ENCODE data around the gene MLST8.
"Not testable (repeated sequence)": the region's sequence is repeated elsewhere in the genome, so short reads cannot be mapped to it uniquely, and the experiment has no call there.

MLST8 gene

GRCh38 chr16:2233872-2234812, 28.9 kb downstream of the MLST8 start:
- no peak for DNase-seq

DNA sequence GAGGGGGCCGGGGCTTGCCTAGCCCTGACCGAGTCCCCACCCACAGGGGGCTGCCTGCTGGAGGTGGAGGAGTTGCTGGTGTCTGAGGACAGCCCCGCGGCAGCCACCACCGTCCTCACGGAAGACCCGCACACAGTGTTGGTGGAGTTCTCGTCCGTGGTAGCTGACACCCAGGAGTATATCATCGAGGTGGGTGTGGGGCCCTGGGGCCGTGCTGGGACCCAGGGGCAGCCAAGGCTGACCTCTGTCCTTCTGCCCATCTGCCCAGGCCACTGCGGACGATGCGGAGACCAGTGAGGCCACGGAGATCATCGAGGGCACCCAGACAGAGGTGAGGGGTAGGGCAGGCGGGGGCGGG, 29.5 kb downstream of the MLST8 start:
- DNase-seq = no peak

- DNase-seq = no peak
Measured at GRCh38 chr16:2235234-2235651, 30.0 kb downstream of the MLST8 start.

DNA sequence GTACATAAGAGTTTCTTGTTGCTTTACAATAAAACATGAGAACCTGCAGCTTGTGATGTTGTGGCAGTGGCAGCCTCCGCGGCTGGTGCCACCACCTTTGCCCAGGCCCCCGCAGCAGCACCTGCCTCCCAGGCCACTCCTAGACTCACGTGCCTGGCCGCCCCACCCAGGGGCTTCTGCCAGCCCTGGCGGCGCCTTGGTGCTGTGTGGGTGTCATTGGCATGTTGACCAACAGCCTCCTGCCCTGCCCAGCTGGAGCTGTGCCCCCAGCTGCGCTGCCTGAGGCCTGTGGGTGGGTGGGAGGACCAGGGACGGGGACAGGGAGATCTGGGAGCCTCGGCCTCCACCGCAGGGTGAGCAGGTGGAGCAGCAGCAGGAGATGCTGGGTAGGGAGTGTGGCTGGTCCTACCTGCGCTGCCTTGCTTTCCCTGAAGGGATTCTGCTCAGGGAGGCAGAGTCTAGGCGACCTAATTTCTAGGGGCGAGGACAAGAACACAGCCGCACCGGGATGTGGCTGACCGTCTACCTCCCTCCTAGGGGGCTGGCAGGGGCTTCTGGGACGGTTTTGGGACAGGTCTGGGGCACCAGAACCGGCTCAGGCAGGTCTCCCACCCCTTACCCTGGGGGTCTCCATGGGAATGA, 30.6 kb downstream of the MLST8 start:
- DNase-seq = no peak

- DNase-seq = no peak
Measured at GRCh38 chr16:2236337-2237101, 31.3 kb downstream of the MLST8 start, which contains the start of gene DNASE1L2. TSS of gene DNASE1L2 (plus strand) at chr16:2236444. CDS start at chr16:2236817, 373 bp downstream.

- no peak for DNase-seq
Measured at GRCh38 chr16:2237102-2237482, 31.8 kb downstream of the MLST8 start.

DNA sequence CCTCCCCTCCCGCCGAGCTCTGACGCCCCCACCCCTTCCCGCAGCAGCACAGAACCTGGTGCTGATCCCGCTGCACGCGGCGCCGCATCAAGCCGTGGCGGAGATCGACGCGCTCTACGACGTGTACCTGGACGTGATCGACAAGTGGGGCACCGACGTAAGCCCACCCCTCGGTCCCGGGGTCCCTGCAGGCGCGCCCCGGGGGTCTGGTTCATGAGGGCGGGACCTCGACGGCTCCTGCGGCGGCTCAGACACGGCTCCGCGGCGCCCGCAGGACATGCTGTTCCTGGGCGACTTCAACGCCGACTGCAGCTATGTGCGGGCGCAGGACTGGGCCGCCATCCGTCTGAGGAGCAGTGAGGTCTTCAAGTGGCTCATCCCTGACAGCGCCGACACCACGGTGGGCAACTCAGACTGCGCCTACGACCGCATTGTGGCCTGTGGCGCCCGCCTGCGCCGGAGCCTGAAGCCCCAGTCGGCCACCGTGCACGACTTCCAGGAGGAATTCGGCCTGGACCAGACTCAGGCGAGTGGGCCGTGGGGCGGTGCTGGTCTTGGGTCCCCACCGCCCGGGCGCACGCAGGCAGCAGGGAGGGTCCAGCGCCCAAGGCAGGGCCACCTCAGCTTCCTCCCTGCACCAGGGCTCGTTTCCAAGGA, 32.4 kb downstream of the MLST8 start:
- DNase-seq = no peak

DNA sequence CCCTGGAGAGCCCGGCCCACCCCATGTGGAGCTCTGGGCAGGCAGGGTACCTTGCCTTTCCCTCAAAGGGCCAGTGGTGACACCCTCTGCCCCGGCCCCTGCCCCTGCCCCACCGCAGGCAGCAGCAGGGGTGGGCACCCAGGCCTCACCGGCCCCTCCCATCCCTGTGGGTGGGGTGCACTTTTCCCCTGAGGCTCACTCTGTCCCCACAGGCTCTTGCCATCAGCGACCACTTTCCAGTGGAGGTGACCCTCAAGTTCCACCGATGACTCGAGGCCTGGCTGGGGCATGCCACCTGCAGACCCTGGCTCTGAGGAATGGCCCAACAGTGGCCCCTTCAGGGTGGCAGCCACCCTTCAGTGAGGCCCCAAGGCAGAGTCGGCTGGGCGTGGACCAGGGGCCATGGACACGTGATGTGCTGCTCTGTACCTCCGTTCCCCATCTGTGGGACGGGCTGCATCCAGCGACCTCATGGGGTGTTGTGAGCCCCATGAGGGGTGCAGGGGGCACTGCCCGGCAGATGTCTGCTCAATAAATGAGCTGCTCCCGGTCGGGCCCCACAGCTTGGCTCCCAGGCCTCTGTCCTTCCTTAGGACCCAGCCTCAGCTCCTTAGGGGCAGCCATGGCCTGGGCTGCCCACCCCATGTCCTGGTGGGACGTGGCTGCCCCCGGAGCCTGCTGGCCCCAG, 33.0 kb downstream of the MLST8 start:
- no peak for DNase-seq

GRCh38 chr16:2238838-2239675, 33.8 kb downstream of the MLST8 start:
- no peak for DNase-seq

DNA sequence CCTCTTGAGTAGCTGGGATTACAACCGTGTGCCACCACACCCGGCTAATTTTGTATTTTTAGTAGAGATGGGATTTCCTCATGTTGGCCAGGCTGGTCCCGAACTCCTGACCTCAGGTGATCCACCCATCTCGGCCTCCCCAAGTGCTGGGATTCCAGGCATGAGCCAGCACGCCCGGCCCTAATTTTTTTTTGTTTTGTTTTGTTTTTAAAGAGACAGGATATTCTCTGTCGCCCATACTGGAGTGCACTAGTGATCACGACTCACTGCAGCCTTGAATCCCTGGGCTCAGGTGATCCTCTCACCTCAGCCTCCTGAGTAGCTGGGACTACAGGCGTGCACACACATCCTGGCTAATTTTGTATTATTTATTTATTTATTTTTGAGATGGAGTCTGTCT, 35.1 kb downstream of the MLST8 start:
- not testable (repeated sequence) for DNase-seq

DNA sequence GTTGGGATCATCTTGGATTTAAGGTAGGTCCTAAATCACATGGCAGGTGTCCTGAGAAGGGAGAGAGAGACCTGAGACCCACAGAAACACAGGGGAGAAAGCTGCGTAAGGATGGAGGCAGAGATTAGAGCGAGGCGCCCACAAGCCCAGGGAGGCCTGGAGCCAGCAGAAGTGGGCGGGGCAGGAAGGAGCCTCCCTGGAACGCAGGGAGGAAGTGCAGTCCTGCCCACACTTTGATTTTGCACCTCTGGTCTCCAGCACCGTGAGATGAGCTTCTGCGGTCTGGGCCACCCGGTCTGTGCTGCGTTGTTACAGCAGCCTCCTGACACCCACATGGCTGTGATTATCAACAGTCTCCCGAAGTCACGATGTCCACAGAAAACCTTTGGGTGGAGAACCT, 37.3 kb downstream of the MLST8 start:
- DNase-seq = no peak

DNA sequence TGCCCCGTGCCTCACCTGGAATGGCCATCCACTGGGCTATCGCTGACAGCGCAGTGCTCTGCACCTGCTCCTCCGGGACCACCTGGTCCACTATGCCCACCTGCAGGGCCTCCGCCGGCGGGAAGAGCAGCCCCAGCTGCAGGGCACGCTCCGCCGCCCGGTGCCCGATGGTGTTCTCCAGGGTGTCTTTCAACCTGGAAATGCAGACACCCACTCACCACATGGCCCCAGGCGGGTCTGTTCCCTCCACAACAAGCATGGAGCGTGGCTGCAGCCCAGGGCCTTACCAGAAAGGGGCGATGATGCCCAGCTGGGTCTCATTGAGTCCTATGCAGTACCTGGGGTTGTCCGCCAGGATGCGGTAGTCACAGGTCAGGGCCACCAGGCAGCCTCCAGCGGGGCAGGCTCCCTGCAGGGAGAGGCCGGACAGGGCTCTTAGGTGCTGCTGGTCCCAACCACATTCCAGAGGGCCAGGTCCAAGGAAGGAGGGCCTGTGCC, 37.8 kb downstream of the MLST8 start:
- no peak for DNase-seq

GRCh38 chr16:2243781-2244180, 38.5 kb downstream of the MLST8 start:
- DNase-seq = no peak

DNA sequence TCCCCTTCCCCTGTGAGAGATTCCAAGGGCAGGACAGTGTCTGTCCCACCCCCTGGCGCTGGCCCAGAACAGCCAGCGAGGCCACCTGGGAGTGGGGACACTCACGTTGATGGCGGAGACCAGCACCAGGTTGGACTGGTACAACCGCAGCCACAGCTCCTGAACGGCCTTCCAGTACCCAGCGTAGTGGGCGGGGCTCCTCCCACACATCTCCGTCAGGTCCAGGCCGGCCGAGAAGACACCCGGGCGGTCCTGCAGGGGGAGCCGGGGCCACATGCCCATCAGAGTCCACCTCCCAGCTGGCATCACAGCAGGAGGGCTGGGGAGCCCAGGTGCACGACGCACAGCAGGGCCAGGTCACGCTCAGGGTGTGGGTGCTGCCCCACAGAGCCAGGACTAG, 39.0 kb downstream of the MLST8 start:
- no peak for DNase-seq

DNA sequence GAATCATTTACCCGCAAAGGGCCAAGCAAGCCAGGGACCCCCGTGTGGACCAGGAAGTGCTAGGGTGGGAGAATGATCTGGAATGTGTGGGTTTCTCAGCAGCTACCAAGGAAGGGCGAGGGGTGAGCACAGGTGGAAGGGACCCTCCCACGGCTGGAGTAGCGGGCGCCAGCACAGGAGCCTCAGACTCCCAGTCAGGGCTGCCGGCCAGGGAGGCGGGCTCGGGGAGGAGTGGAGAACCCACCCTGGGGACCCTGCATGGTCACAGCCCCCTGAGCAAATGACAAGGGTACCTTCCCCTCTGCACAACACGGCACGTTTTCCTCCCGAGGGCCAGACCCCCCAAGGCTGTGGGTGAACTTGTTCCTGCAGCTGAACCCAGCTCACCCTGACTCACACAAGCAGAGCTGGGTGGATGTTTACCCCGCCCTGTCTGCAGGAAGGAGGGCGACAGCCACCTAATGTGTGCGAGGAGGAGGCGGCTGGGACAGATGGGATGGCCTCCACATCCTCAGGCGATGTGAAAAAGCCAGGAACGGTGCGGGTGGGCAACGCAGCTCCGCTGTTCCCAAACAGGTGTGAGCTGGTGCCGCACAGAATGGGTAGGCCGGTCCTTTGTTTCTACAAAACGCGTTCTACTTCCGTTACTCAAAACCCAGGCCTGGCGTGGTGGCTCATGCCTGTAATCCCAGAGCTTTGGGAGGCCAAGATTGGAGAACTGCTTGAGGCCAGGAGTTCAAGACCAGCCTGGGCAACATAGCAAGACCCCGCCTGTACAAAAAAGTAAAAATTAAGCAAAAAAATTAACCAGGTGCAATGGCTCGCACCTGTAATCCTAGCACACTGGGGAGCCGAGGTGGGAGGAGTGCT, 39.9 kb downstream of the MLST8 start:
- DNase-seq = no peak

DNA sequence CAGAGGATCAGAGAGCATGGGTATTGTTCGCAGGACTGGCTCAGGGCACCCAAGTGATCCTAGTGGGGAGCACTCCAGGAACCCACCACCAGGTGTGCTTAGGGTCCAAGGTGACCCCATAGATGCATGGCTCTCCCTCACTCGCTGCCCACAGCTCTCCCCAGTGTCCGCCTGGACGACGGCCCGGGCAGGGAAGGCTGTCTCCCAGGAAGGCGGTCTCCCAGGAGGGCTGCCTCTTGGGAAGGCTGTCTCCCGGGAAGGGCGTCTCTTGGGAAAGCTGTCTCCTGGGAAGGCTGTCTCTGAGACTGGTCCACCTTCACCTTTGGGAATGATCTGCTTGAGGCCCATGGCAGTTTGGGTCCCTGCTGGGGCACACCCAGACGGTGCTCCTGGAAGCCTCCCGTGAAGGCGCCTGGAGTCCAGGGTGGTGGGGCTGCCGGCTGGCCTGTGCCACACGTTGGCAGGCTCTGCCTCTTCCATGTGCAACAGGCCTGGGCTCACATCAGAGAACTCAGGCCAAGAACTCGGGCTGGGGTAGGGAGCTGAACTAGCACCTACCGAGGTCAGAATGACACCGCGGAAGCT, 41.1 kb downstream of the MLST8 start:
- DNase-seq = no peak

DNA sequence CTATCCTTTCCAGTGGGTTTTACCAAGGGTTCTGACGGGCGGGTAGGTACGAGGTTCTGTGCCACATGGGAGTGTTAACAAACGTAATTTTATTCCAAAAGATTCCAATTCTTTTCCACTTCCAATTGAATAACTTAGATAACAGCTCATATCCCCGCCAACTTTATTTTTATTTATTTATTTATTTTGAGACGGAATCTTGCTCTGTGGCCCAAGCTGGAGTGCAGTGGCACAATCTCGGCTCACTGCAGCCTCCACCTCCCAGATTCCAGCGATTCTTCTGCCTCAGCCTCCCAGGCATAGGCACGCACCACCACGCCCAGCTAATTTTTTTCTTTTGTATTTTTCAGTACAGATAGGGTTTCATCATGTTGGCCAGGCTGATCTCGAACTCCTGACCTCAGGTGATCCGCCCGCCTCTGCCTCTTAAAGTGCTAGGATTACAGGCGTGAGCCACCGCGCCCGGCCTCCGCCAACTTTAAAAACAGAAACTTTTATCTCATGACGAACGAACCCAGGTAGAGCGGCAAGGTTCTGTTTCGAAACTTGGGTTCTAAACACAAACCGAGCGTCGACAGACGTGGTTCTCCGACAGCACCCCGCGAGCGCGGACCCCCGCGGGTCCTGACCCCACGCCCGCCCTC, 45.5 kb downstream of the MLST8 start:
- DNase-seq = peak; percentile 33

DNA sequence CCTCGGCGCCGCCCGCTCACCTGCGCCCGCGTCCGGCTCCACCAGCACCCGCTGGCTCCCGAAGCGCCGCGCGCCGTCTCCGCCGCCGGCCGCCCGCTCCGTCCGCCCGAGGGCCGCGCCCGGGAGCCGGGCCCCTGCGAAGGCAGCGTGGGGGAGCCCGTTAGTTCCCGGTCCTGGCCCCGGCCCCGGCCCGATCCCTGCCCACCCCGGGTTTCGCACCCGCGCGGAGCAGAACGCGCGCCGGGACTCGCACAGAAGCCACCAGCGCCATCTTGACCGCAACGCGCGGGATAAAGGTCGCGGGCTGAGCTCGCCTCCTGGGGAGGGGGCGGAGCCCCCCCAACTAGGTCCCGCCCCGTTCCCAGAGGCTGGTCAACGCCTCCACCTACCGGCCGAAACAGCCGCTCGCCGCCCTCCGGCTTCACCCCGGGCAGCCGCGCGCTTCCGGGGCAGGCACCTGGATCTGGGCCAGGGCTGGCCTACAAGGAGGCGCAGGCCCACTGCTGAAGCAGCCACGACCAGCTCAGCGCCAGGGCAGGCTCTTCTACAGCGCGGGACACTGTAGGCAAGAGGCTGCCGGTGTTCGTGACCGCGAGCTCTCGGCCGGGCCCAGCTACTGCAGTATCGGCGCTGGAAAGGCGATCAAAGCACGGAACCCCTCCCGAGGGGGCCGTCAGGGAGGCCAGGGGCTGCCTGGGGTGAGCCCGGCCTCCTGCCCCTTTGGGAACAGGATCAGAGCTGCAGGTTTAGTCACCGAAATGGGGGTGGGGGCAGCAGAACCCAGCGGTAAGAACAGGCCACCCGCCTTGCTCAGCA, 46.2 kb downstream of the MLST8 start, which contains the start of gene ECI1:
ECI1 (minus strand) TSS at position 292 of the 816 bp plus-strand sequence; CDS start at position 271, 21 bp downstream.
- DNase-seq = peak; percentile 77
